ENCODE measurements around the gene SERPINI1. TPM values are rescaled to one million over a fixed set of nuclear protein-coding genes. Genes with fewer than 3 reads are reported as not detected.

SERPINI1 gene
- total RNA-seq, 1 experiment from 2014 or later, result 6.0 TPM

DNA sequence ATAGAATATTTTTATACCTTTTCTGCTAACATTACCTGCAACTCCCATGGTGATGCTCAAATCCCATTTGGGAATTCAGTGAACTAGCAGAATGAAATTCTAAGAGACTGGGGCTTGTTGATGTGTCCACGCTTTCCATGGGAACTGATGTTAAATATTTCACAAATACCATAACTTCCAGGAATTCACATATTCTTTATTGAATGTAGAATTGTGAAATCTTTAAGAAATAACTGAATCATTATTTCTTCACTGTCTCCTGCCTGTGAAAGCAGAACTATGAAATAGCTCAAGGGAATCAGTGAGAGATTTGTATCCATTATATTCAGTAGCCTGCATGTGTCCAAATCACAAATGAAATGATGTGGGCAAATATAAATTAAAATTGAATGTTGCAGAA lies 130.8 kb downstream of the SERPINI1 start:
- no peak overlapping the region for H2AK5ac ChIP-seq (ENCODE audit: insufficient read length, low read length)
- no peak overlapping the region for H2AFZ ChIP-seq (ENCODE audit: low read length)
- no peaks in the 10 kb centered on the region for H3K4me1 ChIP-seq (ENCODE audit: insufficient read depth, low read length)
- peaks cover 0 to 6% (median 0%) of the 10 kb centered on the region in 3 experiments; a peak in 1 of 7 replicates for H3K36me3 Mint-ChIP-seq (ENCODE audit: insufficient read depth in 1 of 3, low read depth in 3 of 3)
- H3K4me2 ChIP-seq (ENCODE audit: insufficient read depth, insufficient read length, low read length), result no peak overlapping the region
- no peak overlapping the region for H3K14ac ChIP-seq (ENCODE audit: insufficient read depth, low read length)
- no peak overlapping the region for H2BK120ac ChIP-seq (ENCODE audit: low read depth, low read length, poor library complexity, severe bottlenecking)
- H3K23ac ChIP-seq (ENCODE audit: insufficient read length, low read depth, low read length), result no peak overlapping the region
- H2BK20ac ChIP-seq (ENCODE audit: low read depth, low read length, poor library complexity, severe bottlenecking), result no peak overlapping the region
- no peak overlapping the region for H4K8ac ChIP-seq (replicated peaks; ENCODE audit: insufficient read length, low read depth, low read length)
- H3K27ac Mint-ChIP-seq, result no peak overlapping the region
- H3K4me3 Mint-ChIP-seq, result no peak overlapping the region
- H4K20me1 ChIP-seq (ENCODE audit: control insufficient read depth, insufficient read depth, insufficient read length), result no peaks in the 10 kb centered on the region
- H2BK12ac ChIP-seq (ENCODE audit: insufficient read length, low read depth, low read length), result no peak overlapping the region
- H3K27me3 ChIP-seq (ENCODE audit: insufficient read depth, low read length), result no peaks in the 10 kb centered on the region
- WGBS (ENCODE audit: extremely low coverage, insufficient read length, low lambda C conversion rate), result no CpG with 5 or more reads among the region's 1 CpG
- no peak overlapping the region for H3K56ac ChIP-seq (ENCODE audit: insufficient read length, low read depth, low read length)
- peaks cover 2 to 3% of the 10 kb centered on the region in 2 experiments; a peak in 2 of 5 replicates for H3K9me3 Mint-ChIP-seq
- TF ChIP-seq, protein P1, sequence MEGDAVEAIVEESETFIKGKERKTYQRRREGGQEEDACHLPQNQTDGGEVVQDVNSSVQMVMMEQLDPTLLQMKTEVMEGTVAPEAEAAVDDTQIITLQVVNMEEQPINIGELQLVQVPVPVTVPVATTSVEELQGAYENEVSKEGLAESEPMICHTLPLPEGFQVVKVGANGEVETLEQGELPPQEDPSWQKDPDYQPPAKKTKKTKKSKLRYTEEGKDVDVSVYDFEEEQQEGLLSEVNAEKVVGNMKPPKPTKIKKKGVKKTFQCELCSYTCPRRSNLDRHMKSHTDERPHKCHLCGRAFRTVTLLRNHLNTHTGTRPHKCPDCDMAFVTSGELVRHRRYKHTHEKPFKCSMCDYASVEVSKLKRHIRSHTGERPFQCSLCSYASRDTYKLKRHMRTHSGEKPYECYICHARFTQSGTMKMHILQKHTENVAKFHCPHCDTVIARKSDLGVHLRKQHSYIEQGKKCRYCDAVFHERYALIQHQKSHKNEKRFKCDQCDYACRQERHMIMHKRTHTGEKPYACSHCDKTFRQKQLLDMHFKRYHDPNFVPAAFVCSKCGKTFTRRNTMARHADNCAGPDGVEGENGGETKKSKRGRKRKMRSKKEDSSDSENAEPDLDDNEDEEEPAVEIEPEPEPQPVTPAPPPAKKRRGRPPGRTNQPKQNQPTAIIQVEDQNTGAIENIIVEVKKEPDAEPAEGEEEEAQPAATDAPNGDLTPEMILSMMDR (conservative IDR thresholded peaks at IDR 0.05), result no peak
- H2BK15ac ChIP-seq (ENCODE audit: low read depth, low read length), result no peak overlapping the region
- H3K18ac ChIP-seq (ENCODE audit: insufficient read length, low read depth, low read length), result no peak overlapping the region
- no peaks in the 10 kb centered on the region for H3K27me3 Mint-ChIP-seq (ENCODE audit: low read depth)
- no peak overlapping the region for H3T11ph ChIP-seq (ENCODE audit: low read length)
- no peak overlapping the region for H3K4ac ChIP-seq (ENCODE audit: low read depth, low read length)
- no peak overlapping the region for H4K91ac ChIP-seq (ENCODE audit: insufficient read length, low read depth, low read length)
- no peak overlapping the region for H3K9ac ChIP-seq (ENCODE audit: extremely low read depth, insufficient read length, low read length)
- no peaks in the 10 kb centered on the region for H3K9me3 ChIP-seq (ENCODE audit: control insufficient read depth, low read depth, low read length)
- H3K79me1 ChIP-seq (ENCODE audit: insufficient read depth, low read depth, low read length, poor library complexity, severe bottlenecking), result no peaks in the 10 kb centered on the region
- peaks cover 7 to 11% of the 10 kb centered on the region in 2 experiments for H3K4me1 Mint-ChIP-seq
- H4K5ac ChIP-seq (ENCODE audit: insufficient read length, low read depth, low read length), result no peak overlapping the region
- no peaks in the 10 kb centered on the region for H3K79me2 ChIP-seq (ENCODE audit: insufficient read depth, low read length)
- H3K27ac ChIP-seq (ENCODE audit: insufficient read length, low read depth, low read length), result no peak overlapping the region
- no peak overlapping the region for H2BK5ac ChIP-seq (ENCODE audit: insufficient read length, low read length)
- DNase-seq, result no peak
- H3K23me2 ChIP-seq (ENCODE audit: insufficient read length, low read depth, low read length, poor library complexity, severe bottlenecking), result no peaks in the 10 kb centered on the region

Data from H9 (cell line).